ENCODE measurements around the gene ZNF438.

GRCh38 chr10:30858499-30858898 lies 173.2 kb downstream of the ZNF438 start:
- no peak for TF ChIP-seq POLR2AphosphoS5 (IDR thresholded peaks at IDR 0.05; ENCODE audit: low read depth, low read length)
- TF ChIP-seq SIN3A (IDR thresholded peaks at IDR 0.05; ENCODE audit: borderline replicate concordance, insufficient read depth, low read length): no peak
- TF ChIP-seq TAF1 (IDR thresholded peaks at IDR 0.05; ENCODE audit: borderline replicate concordance, insufficient read depth, low read length): no peak
- TF ChIP-seq REST (IDR thresholded peaks at IDR 0.05; ENCODE audit: insufficient read depth in 1 of 2, low read depth in 2 of 2, low read length in 2 of 2): no peak
- no peak for TF ChIP-seq FOXP2 (optimal IDR thresholded peaks at IDR 0.05; ENCODE audit: borderline replicate concordance, extremely low read depth, extremely low read length, insufficient read depth)
